HL-60/S4 treated with retinoic acid at 250 ng/mL for 4 days and 3 days (cell line): ENCODE measurements around the gene HSPBP1.
"Not testable (repeated sequence)": the region's sequence is repeated elsewhere in the genome, so short reads cannot be mapped to it uniquely, and the experiment has no call there.

Experiments used
- in situ Hi-C: fragments of 300-500 bp; cut with MboI; formaldehyde crosslinking; loops from 2 replicates; pipeline ENCODE4 v1.7.0; 2022; ENCODE audit warnings: low sequenced_read_pairs

Gene HSPBP1

DNA sequence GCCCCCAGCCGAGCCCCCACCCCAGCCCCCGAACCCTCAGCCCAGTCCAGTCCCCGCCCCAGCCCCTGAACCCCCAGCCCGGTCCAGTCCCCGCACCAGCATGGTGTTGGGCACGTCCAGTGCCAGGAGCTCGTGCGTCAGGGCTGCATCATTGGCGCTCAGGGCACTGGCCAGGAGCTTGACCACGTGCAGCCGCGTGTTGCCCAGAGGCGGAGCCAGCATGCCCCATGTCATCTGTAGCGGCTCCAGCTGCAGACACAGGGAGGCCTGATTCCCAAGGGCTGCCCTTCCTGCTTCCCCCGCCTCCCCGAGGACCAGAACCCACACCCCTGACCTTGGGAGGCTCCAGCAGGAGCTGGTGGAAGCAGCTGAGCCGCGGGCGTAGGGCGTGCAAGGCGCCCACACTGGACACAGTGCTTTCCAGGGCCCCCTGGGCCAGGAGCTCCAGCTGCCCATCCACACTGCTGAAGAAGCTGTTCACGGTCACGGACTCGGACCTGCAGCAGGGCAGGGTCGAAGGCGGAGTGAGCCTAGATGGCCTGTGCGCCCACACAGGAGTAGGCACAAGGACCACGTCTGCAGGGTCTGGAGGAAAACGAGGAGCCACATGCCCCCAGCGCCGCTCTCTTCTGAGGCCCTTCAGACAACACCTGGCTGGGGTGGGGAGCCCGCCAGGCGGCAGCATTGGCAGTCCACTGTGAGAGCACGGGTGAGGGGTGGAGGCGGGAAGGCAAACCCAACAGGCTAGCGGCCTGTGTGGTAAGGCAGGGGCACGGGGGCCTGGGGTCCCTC is 38.6 kb downstream of the HSPBP1 start:
- in situ Hi-C loops = no loop called here

DNA sequence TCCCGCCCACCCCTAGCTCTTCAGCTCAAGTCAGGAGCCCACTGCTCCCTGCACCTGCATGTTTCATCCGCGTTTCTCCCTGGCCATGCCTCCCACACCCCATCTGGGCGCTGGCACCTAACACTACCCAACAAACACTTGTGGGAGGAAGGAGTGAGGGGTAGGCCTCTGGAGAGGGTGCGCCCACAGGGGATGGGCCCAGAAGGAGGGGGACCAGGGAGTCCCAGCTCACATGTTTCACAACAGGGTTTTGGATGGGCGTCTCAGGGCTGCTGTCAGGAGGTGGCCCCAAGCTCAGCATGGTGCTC is 39.2 kb downstream of the HSPBP1 start:
- in situ Hi-C loops = no loop called here

DNA sequence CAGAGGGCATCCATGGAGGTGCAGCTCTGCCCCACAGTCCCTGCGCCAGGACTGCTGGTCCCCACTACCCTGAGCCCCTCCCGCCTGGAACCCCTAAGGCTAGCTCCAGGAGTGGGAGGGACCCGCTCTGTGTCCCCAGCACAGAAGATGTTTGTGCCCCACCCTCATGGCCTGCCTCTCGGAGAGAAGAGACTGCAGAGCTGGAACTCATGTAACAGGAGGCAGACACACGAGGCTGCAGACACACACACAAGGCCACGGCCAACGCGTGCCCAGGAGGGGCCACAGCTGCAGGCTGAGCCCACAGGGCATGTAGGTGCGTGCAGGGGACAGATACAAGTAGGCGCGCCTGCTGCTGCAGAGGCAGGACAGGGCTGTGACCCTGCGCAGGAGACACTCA is 40.9 kb downstream of the HSPBP1 start:
- in situ Hi-C loops = no loop called here

DNA sequence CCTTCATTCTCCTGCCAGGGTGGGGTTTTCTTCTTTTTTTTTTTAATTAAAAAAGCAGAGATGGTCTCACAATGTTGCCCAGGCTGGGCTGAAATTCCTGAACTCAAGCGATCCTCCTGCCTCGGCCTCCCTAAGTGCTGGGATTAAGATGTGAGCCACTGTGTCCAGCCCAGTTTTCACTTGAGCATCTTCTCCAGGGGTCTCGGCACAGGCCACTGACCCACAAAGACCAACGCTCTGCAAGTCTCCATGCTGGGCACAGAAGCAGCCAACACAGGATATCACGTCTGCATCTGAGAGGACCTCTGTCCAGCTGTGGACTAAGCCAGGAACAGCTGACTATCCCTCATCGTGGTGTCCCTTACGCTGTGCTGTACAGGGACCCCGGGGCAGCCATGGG is 41.9 kb downstream of the HSPBP1 start:
- in situ Hi-C loops = no loop called here

DNA sequence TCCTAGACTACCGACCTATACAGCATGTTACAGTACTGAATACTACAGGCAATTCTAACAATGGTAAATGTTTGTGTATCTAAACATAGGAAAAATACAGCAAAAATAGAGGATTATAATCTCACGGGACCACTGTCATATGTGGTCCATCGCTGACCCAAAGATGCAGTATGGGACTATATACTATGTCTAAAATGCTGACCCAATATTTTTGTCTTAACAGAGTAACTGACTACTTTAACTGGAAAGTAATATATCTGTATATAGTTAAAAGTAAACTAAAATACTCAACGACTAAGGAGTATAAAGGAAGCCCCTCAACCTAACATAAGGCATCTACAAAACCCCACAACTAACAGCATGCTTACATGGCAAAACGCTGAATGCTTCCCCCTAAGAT is 46.9 kb downstream of the HSPBP1 start:
- in situ Hi-C loops = no loop called here

DNA sequence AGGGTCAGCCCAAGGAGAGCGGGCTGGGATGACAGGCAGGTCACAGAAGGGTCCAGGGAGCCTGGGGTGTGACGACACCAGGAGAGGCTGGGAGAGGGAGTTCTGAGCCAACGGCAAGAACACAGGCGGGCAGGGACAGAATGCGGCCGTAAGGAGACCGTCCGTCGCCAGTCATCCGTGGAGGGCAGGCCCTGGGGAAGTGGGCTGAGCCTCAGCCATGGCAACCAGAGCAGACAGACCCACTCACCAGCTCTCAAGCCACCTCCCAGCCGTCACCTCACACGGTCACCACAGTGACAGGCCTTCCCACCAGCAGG is 47.7 kb downstream of the HSPBP1 start:
- in situ Hi-C loops = no loop called here

DNA sequence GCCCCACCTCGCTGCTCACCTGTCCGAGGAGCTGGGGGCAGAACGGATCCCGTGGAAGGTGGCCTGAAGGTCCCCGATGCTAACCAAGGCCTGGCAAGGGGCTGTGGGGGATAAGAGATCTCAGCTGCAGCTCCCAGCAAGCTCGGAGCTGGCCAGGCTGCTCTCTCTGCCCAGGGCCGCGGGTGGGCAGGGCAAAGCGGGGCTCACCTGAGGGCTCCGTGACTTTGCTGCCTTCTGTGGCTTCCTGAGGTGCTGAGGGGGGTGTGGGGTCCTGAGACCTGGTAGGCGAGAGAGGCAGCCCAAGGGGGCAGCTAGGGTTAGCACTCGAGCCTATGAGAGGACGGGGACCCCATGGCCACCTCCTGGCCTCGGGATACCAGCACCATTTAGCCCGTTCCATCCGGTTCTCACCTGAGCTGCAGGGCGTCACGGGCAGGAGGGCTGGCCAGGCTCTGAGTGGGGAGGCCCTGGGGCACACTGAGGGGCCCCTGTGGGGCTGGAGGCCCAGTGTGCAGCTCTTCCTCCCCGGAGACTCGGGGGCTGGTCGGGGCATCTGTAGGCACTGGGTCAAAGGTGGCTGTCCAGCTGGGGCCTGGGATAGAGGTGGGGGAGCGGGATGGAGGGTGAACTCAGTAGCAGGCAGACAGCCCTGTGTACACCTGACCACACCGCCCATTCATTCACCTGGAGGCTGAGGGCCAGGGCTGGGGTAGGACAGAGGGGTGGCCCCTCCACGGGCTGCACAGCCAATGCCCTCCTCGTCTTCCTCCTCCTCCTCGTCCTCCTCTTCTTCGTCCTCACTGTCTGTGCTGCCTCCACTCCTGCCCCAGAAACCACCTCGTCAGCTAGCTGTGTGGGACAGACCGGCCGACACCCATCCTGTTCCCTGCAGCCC is 48.3 kb downstream of the HSPBP1 start:
- in situ Hi-C loops = no loop called here

DNA sequence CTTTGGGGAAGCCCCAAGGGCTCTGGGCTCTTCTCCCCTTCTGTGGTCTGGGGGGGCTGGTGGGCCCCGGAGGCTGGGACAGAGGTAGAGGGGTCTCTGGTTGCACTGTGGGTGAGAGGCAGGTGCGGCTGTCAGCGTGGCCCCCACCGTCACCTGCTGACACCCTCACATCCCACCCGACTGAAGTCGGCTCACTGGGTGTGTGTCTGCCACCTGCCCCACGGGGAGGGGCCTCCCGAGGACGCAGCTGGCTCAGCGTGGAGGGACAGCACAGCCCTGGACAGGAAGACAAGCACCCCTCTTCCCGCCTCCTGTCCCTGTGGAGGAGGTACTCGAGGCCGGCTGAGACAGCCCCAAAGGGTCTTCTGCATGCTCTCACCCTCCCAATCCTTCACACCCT is 49.1 kb downstream of the HSPBP1 start:
- in situ Hi-C loops = no loop called here

DNA sequence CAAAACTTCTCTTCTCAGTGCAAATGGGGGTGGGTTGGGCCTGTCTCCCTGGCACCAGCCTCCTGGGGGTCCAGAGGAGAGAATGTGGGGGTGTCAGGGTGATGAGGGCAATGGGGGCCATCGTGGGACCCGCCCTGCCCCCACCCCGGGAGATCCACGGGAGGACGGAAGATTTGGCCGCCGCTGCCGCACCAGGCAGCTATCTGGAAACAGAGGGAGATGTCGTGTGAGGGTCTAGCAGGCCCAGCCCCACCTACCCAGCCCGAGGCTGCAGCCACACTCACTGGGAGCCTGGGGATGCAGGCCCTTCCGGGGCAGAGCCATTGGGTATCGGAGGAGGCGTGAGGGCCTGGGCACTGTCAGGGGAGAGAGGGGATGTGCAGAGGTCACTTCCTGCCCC is 49.6 kb downstream of the HSPBP1 start:
- in situ Hi-C loops = no loop called here

DNA sequence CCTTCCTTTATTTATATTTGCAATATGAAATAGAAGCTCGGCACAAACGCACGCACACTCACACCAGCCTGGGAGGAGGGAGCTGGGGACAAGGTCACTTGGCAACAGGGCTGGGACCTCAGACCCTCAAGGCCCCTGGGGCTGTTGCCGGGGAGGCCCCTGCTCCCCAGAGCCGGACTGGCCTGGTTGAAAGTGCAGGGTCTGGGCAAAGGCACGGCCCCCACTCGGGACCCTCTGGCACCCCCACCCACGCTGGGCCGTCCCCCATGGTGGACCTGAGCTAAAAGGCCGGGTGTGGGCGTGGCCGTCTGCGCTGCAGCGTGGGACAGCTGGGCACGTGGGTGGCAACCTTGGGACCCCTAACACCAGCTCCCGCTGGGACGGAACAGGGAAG is 50.1 kb downstream of the HSPBP1 start:
- in situ Hi-C loops = no loop called here

DNA sequence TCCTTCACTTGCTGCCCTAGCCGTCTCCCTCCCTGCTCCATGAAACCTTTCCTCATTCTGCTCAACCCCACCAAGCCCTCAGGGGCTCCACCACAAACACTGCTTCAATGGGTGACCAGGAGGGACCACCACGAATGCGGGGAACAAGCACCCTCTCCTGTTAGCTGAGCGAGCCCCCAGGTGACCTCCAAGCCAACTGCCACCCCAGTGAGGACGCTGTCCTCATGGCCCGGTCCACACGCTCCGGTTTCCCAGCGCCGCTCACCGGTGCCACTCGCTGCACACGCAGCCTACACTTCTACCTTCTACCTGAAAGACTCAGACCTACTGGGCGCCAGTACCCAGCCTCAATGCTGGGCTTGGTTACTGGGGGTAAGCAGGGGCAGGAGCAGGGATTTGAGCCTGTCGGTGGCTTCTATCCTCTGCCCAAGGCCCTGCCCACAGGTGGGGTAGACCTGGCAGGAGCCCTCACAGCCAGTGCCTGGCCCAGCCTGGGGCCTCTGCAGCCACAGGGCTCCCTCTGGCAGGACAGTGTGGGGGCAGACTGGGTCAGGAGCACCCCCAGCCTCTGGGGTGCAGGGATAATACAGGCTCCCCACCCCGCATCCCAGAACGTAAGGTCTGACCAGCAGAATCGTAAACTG is 50.6 kb downstream of the HSPBP1 start:
- in situ Hi-C loops = no loop called here

DNA sequence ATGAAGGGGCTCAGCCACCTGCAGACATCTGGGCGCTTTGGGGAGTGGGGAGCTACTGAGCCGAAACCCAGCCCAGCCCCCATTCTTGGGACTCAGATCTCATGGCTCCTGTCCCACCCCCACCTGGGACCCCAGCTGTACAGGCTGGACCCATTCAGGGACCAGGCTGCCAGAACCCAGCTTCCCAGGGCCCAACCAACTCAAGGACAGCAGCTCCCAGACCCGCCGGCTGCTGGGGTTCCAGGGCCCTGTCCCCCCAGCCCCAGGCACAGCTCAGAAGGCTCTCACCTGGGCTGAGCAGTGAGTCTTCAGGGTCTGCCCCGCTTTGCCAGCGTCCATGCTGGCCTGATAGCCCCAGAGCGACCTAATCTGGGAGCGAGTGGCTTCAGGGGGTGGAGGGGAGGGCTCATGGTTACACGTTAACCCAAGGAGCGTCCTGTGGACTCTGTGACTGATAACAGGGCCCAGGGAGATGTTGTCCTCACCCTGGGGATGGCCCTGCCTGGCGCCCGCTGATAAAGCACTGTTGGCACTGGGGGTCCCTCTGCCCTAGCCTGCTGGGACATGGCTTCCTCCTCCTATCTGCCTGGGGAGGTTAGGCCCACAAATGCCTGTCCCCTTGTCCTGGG is 51.4 kb downstream of the HSPBP1 start, which contains the start of gene TMEM86B:
Gene TMEM86B (minus strand): TSS at position 361 of the 629 bp plus-strand sequence. CDS start 22 bp downstream, at position 339.
- in situ Hi-C loops = no loop called here

DNA sequence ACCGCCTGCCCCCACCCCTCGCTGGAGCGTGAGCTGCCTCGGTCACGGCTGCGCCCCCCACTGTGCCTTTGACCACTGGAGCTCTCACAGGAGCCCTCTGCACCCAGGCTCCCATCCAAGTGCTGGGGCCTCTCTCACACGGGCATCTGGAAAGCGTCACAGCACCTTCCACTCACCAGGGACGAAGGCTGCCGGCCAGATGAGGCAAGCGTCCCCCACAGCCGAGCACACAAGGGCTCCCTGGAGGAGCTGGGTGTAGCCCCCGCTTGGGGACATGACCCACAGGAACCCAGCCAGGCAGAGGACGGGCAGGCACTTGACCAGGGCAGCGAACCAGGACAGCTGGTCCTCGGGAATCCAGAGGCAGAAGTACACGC is 51.9 kb downstream of the HSPBP1 start:
- in situ Hi-C loops = no loop called here

DNA sequence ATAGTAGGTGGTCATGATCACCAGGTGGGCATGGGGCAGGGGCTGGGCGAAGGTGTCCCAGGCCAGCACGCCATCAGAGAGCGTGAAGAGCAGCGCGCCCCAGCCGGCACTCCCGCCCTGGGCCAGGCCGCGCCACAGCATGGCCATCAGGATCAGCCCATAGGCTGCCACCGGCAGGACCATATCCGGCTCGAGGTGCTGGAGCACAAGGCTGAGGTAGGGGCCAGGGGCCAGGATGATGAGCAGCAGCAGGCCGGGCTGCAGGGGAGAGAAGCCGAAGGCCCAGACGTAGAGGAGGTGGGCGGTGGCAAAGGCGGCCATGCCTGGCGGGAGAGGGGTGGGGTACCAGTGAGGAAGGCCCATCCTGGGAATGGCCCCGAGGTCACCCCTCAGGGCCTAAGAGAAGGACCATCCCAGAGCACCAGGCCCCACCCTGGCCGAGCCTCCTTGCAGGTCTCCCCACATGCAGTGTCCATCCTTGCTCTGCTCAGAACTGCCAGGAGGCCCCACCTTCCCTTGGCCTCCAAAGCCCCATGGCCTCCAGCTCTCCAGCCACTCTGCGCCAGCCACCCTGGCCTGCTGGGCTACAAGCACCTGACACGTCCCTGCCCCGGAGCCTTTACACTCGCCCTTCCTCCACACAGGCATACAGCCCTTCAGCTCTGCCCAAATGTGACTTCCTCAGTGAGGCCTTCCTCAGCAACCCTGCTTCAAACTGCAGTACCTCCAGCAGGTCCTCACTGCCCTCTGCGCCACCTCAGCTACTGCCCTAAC is 52.5 kb downstream of the HSPBP1 start:
- in situ Hi-C loops = no loop called here

DNA sequence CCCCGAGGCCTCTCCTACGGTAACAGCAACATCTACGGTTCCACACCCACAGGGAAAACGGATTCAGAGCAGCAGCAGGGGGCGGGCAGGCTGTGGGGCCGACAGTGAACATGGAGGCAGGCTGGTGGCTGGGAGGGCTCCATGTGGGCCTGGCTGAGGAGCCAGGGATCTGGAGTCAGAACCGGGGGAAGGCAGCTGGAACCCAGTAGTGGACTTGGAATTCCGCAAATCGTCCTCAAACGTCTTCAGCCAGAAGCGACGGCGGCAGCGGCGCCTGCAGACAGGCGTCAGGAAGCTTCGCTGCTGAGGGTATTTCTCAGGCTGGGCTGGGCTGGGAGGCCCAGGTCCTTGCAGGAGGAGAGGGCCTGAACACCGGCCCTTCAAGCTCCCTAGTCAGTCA is 53.1 kb downstream of the HSPBP1 start:
- in situ Hi-C loops = no loop called here

DNA sequence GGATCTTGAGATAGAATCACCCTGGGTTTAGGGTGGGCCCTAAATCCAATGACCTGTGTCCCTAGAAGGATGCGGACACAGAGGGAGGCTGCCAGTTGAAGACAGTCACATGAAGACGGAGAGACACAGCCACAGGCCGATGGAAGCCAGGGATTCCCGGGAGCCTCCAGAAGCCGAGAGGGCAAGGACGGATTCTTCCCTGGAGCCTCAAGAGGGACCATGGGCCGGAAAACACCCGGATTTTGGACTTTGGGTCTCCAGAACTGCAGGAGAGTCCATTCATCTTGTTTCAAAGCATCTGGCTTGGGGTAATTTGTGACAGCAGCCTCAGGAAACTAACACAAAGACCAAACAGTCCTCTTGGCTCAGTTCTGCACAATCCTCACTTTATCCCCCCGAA is 53.6 kb downstream of the HSPBP1 start:
- in situ Hi-C loops = no loop called here

DNA sequence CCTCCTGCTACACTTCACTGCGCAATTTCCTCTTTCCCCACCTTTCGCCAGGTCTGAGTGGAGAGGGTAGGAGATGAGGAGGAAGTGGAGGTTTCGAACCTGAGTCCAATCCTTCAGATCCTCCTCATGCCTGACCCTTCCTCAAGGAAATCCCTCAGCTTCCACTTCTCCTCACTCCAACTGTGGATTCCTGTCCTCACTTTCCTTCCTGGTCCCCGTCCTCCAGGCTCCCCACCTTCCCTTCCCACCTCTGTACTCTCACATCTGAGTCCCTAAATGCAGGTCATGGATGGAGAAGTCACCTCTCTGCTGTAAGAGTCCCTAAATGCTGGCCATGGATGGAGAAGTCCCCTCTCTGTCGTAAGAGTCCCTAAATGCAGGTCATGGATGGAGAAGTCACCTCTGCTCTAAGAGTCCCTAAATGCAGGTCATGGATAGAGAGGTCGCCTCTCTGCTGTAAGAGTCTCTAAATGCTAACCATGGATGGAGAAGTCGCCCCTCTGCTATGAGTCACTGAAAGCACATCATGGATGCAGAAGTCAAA is 54.4 kb downstream of the HSPBP1 start:
- in situ Hi-C loops = no loop called here

DNA sequence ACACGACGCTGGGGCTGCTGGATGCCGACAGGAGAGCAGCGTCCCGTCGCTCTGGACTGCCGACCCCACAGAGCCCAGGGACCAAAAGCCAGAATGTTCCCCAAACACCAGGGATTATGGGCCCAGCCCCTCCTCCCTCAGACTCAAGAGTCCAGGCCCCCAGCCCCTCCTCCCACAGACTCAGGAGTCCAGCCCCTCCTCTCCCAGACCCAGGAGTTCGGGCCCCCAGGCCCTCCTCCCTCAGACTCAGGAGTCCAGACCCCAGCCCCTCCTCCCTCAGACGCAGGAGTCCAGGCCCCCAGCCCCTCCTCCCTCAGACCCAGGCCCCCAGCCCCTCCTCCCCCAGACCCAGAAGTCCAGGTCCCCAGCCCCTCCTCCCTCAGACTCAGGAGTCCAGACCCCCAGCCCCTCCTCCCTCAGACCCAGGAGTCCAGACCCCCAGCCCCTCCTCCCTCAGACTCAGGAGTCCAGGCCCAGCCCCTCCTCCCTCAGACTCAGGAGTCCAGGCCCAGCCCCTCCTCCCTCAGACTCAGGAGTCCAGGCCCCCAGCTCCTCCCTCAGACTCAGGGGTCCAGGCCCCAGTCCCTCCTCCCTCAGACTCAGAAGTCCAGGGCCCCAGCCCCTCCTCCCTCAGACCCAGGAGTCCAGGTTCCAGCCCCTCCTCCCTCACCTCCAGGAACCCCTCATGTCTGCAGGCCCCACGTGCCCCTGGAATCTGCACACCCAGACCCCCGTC is 55.1 kb downstream of the HSPBP1 start:
- in situ Hi-C loops = not testable (repeated sequence)

DNA sequence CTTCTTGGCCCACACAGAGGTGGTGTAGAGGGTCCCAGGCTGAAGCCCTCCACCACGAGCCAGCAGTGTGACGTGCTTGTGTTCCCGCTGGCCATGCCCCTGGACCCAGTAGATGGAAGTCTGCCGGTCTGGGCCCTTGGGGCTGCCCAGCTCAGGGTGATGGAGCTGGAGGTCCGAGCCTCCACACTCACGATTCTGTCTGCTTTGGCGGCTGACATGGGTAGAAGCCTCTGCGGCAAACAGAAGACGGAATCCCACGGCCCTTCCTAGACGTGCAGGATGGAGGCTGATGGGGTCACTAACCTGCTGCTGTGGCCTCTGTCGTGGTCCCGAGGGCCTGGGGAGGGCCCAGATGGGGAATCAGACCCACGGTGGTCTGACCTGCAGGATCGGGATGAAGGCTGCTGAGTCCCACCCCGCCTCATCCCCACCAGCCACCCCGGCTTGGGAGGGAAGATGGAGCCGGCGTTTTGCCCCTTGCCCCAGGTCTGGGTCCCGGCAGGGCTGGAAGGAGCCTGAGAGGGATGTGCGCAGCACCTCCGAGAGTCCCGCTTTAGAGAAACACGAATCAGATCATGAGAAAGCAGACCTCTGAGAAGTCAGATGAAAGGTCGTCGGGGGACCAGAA is 55.8 kb downstream of the HSPBP1 start:
- in situ Hi-C loops = no loop called here
